Stomach smooth muscle (tissue), 2 donors: ENCODE results near the gene PAQR7.

ENCODE experiments used
- H3K27ac ChIP-seq: one replicate; pipeline ENCODE4 v1.7.0; 2013; ENCODE audit warnings: mild to moderate bottlenecking, low read length, inconsistent platforms
- H3K27me3 ChIP-seq, 2 donors: one replicate each; pipeline ENCODE4 v1.7.0; 2013; ENCODE audit warnings: low read length in 2 of 2; ENCODE audit not compliant: insufficient read depth in 2 of 2, control insufficient read depth in 1 of 2
- H3K36me3 ChIP-seq, 2 donors: one replicate each; pipeline ENCODE4 v1.7.0; 2013; ENCODE audit warnings: low read length in 2 of 2; ENCODE audit not compliant: control insufficient read depth in 2 of 2, insufficient read depth in 2 of 2
- H3K4me1 ChIP-seq: one replicate; pipeline ENCODE4 v1.7.0; 2013; ENCODE audit warnings: low read length; ENCODE audit not compliant: control insufficient read depth, insufficient read depth
- H3K4me3 ChIP-seq, 2 donors: one replicate each; pipeline ENCODE4 v1.7.0; 2013; ENCODE audit warnings: low read length in 2 of 2
- H3K9ac ChIP-seq, 2 donors: one replicate each; pipeline ENCODE4 v1.7.0; 2013; ENCODE audit warnings: low read length in 2 of 2, mild to moderate bottlenecking in 1 of 2
- H3K9me3 ChIP-seq, 2 donors: one replicate each; pipeline ENCODE4 v1.7.0; 2013; ENCODE audit warnings: low read length in 2 of 2; ENCODE audit not compliant: control insufficient read depth in 2 of 2
- donor health status: healthy.
- donor health status: Pancreatic carcinoma.

PAQR7 gene

DNA sequence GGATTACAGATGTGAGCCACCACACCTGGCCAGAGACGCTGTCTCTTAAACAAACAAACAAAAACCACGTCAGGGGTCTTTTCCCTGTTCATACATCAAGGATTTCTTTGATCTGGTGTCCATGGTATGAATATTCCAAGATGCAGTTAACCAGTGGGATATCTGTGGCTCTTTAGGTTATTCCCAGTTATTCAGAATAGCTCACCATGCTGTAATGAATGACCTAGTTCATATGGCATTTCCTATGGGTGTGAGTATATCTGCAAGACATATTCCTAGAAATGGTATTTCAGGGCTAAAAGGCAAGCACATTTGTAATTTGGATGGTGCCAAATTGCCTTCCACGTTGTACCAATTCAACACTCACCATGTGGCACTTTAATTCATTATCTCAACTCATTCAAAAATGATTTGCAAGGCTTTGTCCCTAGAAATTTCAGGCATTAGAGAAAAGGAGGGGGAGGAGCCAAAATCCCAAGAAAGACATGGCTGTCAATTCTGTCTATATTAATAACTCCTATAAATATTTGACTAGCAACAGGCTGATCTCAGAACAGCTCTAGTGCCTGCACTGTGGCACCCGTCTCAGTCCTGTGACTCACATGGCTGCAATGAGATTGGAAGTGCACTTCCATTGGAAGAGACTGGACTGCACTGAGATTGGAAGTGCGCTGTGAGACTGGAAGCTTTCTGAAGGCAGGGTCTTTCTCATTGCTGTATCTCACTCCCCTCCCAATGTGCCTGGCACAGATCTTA lies 36.7 kb upstream of the PAQR7 start:
- Histone ChIP-seq H3K4me1 (no peaks in the 10 kb centered on the region), H3K36me3 (no peaks in the 10 kb centered on the region), H3K27ac (no peak overlapping the region), H3K9ac (no peak overlapping the region), H3K9me3 (no peaks in the 10 kb centered on the region), H3K27me3 (no peaks in the 10 kb centered on the region), H3K4me3 (no peak overlapping the region)

DNA sequence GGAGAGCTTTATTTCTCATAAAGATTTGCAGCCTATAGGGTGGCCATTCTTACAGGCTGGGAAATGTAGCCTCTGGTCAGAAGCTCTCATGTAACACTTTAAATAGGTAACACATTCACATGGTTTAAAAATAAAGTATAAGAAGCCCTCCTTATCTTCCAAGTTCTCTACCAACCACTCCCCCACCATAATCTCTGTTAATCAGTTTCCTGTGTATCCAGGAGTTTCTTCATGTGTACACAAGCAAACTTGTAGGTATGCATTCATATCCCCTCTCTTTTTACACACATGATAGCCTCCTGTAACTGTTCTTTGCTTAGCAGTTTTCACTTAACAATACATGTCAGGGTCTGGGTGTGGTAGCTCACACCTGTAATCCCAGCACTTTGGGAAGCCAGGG lies 35.7 kb upstream of the PAQR7 start:
- no peaks in the 10 kb centered on the region for H3K9me3 ChIP-seq
- H3K4me1 ChIP-seq: peaks cover 7% of the 10 kb centered on the region
- H3K4me3 ChIP-seq: no peak overlapping the region
- no peak overlapping the region for H3K27ac ChIP-seq
- no peaks in the 10 kb centered on the region for H3K36me3 ChIP-seq
- H3K9ac ChIP-seq: no peak overlapping the region
- no peaks in the 10 kb centered on the region for H3K27me3 ChIP-seq

DNA sequence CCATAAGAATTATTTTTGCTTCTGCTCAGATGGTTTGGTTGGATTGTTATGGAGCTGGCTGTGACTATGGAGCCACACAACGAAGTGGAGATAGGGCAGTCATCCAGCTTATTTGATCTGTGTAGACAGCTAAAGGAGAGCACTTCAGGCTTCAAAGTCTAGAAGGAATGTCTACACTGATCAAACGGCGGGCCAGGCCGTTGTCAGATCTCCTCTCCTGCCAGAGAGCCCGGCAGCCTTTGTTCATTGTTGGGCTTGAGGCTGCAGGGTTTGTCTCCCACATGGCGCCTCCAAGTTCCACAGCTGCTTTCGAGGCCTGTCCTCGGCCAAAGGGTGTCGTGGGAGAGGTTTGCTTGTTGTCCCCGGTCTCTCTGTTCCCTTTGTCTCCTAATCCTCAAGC lies 33.5 kb upstream of the PAQR7 start:
- peaks cover 11% of the 10 kb centered on the region for H3K4me1 ChIP-seq
- no peak overlapping the region for H3K27ac ChIP-seq
- H3K9ac ChIP-seq: no peak overlapping the region

DNA sequence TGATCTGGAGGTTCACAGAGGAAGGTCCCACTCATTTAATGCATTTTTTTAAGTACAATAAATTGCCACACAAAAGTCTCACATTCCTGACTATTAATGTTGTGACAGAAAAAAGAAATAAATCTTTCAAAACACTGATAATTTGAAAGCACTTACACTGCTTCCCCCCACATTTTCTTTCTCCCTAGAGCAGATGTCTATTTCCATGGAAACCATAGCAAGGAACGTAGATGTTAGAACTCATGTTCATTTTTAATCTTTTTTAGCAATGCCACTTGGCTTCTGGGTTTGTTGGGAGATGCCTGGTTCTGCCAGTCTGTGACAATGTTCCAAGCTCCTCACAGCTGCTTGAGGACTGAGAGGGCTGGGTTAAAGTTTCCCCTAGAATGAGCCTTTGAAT lies 32.7 kb upstream of the PAQR7 start:
- no peak overlapping the region for H3K9ac ChIP-seq
- H3K27ac ChIP-seq: no peak overlapping the region
- no peak overlapping the region for H3K4me3 ChIP-seq
- H3K36me3 ChIP-seq: no peaks in the 10 kb centered on the region
- peaks cover 11% of the 10 kb centered on the region for H3K4me1 ChIP-seq
- no peaks in the 10 kb centered on the region for H3K27me3 ChIP-seq
- no peaks in the 10 kb centered on the region for H3K9me3 ChIP-seq

More for the DNA sequence above, 33.5 kb upstream of the PAQR7 start:
- Histone ChIP-seq H3K36me3 (no peaks in the 10 kb centered on the region), H3K27me3 (no peaks in the 10 kb centered on the region), H3K9me3 (no peaks in the 10 kb centered on the region), H3K4me3 (no peak overlapping the region)

DNA sequence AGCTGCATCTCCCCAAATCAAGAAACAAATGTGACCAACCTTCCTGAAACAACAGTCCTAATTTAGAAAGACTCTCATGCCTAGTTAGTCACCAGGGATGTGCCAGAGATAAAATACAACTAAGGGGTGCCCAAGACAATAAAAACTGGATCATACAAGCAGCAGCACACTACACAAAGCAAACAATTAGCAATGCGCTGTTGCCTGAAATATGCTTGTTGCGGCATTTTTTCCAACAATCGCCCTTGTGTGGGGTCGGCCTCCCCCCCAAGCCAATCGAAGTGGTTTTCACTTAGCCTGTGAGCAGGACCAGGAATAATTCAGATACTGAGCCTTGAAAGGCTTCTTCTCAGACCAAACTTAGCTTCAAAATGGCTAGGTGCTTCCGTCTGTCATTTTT lies 32.1 kb upstream of the PAQR7 start:
- no peak overlapping the region for H3K4me3 ChIP-seq
- H3K27ac ChIP-seq: no peak overlapping the region
- no peaks in the 10 kb centered on the region for H3K27me3 ChIP-seq
- peaks cover 11% of the 10 kb centered on the region for H3K4me1 ChIP-seq
- no peak overlapping the region for H3K9ac ChIP-seq
- no peaks in the 10 kb centered on the region for H3K9me3 ChIP-seq
- H3K36me3 ChIP-seq: no peaks in the 10 kb centered on the region

DNA sequence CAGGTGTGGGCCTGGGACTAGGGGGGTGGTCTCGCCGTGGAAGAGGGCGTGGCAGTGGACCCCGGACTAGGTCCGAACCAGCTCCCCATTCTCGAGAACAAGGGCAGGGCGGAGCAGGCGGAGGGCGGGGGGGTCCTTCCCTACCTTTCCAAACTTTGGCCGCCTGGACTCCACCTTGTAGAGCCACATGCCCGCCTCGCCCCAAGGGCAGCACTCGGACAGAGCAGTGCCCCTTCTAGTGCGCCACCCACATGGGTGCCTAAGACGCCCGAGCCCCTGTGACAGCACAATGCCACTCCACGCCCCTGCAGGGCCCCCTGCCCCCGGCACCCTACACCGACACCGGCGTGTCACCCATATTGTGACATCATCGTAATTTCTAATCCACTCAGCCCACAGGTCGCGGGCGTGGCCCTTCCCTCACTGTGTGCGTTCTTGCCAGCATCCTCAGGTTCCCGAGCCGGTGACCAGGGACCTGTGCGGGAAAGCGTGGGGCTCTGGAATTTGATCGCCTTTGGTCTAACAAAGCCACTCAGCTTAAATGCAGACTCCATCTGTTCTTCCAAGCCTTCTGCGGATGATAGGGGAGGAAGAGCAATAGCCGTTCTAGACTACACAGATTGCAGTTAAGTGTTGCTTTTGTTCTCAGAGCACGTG lies 31.3 kb upstream of the PAQR7 start:
- Histone ChIP-seq H3K36me3 (no peaks in the 10 kb centered on the region), H3K9me3 (no peaks in the 10 kb centered on the region), H3K4me3 (peak overlapping the region; percentile 48 to 64), H3K27ac (no peak overlapping the region), H3K27me3 (no peaks in the 10 kb centered on the region), H3K4me1 (peaks cover 11% of the 10 kb centered on the region), H3K9ac (peak overlapping the region in 1 of 2 donors; percentile 20)

DNA sequence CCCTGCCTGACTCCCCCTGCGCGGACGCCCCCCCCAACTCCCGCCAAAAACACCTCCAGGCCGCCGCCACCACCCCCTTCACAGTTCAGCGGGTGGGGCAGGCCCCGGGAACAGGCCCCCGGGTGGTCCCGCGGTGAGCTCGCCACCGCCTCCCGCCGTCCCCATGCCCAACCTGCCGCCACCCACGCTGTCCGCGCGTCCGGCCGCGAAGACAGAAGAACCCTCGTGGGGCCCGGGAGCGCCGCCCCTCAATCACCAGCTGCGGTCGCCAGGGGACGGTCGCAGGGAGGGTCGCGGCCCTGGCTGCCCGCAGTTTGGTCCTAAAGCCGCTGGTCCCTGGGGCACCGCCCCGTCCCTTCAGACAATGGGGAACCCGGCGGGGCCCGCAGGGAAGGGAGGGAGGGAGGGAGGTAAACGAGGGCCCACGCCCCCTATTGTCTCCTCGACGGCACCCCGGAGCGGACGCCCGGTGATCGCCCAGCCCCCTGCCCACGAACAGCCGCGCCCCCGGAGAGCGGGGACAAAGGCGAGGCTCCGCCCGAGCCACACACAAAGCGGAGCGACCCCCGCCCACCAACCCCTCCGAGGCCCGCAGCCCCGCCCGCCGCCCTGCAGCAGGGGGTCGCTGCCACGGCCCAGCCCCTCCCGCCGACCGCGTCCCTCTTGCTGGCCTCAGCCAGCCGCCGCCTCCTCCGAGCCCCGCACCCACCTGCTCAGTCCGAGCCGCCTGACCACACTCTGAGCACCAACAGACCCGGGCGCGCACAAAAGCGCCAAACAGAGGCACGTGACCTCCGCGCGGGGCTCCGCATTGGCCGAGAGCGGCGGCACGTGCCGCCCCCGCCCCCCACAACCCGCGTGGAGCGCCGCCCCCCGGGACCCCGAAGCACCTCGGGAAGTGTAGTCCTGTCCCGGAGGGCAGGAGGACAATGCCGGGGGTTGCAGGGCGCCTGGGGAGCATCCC lies 30.5 kb upstream of the PAQR7 start, which contains the start of gene STMN1:
TSS of gene STMN1 (minus strand) at position 740 of the 964 bp plus-strand sequence. CDS start 1,743 bp downstream, outside the sequence.
- no peaks in the 10 kb centered on the region for H3K9me3 ChIP-seq
- H3K27ac ChIP-seq: no peak within 1 kb of the TSS
- H3K4me3 ChIP-seq: peak within 1 kb of the TSS; percentile 64 to 89
- no peaks in the 10 kb centered on the region for H3K27me3 ChIP-seq
- H3K36me3 ChIP-seq: peaks cover 0 to 3% of the 10 kb centered on the region in 2 donors
- peaks cover 11% of the 10 kb centered on the region for H3K4me1 ChIP-seq
- peak within 1 kb of the TSS; percentile 6 to 36 for H3K9ac ChIP-seq

DNA sequence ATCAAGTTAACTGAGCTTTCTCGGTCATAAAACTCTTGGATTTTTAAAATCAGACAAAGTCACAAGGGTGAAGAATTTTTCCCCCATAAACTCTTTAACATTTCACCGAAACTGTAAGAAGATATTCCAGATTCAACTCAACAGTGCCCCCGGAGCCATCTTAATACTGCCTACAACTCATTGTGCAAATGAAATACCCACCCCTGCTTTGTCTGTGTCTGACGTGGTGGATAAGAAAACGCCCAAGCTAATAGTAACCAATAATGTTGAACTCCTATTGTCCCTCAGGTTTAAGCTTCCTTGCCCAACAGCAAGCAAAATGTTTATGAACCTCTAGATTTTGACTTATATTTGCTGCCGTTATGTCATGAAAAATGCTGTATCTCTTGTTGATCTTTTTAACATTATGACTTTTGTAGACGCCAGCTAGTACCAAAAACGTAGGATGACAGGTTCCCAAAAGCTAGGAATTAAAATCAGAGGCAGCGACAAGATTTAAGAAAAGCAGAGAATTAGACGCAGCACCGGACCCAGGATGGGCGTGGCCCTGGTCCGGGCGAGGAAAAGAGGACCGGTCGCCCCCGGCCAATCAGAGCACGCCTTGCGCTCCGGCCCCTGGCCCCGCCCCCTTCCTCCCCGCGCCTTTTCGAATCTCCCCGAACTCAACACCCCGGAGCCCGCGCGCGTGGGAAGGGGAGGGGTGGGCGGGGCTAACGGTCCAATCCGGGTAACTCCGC lies 29.6 kb upstream of the PAQR7 start:
- Histone ChIP-seq H3K36me3 (peaks cover 0 to 9% of the 10 kb centered on the region in 2 donors), H3K27me3 (no peaks in the 10 kb centered on the region), H3K4me3 (peak overlapping the region; percentile 64 to 89), H3K9me3 (no peaks in the 10 kb centered on the region), H3K4me1 (peaks cover 11% of the 10 kb centered on the region), H3K9ac (peak overlapping the region; percentile 6 to 36), H3K27ac (no peak overlapping the region)

DNA sequence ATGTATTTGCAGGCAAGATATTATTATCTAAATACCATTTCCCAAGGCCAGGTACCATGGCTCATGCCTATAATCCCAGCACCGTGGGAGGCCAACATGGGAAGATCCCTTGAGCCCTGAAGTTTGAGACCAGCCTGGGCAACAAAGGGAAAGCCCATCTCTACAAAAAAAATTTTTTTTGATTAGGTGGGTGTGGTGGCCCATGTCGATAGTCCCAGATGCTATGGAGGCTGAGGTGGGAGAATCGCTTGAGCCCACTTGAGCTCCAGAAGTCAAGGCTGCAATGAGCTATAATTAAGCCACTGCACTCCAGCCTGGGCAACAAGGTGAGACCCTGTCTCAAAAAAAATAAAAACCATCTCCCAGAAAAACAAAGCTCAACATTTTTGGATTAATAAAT lies 28.5 kb upstream of the PAQR7 start:
- Histone ChIP-seq H3K4me1 (peaks cover 11% of the 10 kb centered on the region), H3K9me3 (no peaks in the 10 kb centered on the region), H3K27ac (no peak overlapping the region), H3K36me3 (peaks cover 0 to 12% of the 10 kb centered on the region in 2 donors), H3K27me3 (no peaks in the 10 kb centered on the region), H3K4me3 (no peak overlapping the region), H3K9ac (no peak overlapping the region)

DNA sequence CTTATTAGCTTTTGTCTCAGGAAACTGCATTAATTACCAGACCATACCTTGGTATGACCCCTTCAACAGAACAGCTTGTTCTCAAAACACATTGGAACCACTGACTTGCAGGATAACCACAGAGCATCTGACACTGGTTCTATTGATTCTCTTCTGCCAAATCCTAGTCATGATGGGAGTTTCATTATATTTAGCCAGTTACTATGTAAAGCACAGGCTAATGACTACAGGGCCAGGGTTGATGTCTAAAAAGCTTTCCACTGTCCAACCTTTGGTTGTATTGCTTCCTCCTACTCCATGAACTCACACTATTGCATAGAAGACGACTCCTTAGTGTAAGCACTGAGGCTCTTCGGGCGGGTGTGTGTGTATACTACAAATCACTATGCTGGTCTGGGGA lies 27.0 kb upstream of the PAQR7 start:
- Histone ChIP-seq H3K4me1 (peaks cover 11% of the 10 kb centered on the region), H3K27me3 (no peaks in the 10 kb centered on the region), H3K27ac (no peak overlapping the region), H3K9me3 (no peaks in the 10 kb centered on the region), H3K4me3 (no peak overlapping the region), H3K36me3 (peaks cover 0 to 13% of the 10 kb centered on the region in 2 donors), H3K9ac (no peak overlapping the region)
